Measurements from ENCODE around the gene CYB561D2.

- TF ChIP-seq CTCF (IDR thresholded peaks at IDR 0.05) (no peak), POLR2A (IDR thresholded peaks at IDR 0.05) (no peak)
Observed at GRCh38 chr3:50392101-50392715, 41.5 kb downstream of the CYB561D2 start.

Measured in testis (tissue), 2 donors.